GM21423 (cell line): ENCODE results near the gene NYNRIN.

Source experiments
- ATAC-seq: cut with Tn5 transposase; IDR thresholded peaks from one replicate; pipeline ENCODE4 v1.9.1; 2021; ENCODE audit warnings: mild to moderate bottlenecking, moderate library complexity; ENCODE audit not compliant: unreplicated experiment

Gene NYNRIN

GRCh38 chr14:24430143-24430681 lies 31.4 kb downstream of the NYNRIN start:
- peak; percentile 52 for ATAC-seq

DNA sequence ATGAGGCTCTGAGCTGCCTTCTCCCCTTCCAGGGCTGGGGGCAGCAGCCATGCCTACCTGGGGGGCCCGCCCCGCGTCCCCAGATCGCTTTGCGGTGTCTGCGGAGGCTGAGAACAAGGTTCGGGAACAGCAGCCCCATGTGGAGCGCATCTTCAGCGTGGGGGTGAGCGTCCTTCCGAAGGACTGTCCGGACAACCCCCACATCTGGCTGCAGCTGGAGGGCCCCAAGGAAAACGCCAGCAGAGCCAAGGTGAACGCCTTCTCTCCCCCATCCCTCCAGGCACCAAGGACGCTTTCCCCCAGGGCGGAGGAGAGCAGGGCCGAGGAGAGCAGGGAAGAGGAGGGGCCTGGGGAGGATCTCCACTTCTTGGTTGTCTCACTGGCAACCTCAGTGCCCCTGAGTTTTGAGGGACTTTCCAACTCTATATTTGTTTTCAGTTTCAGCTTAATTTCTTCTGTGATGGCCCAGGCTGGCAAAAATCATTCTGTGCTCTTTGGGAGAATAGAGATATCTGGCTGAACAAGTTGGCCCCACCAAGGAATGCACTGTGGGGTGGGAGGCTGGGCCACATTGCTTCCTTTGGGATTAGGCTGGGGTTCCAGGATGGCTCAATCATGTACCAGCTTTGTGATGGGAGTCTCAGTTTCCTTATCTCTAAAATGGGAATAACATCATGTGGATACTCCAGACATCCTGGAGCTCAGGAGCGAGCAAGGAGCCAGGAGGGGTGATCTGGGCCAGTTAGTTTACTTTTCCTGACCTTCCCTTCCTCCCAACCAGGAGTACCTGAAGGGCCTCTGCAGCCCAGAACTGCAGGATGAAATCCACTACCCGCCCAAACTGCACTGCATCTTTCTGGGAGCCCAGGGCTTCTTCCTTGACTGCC lies 32.1 kb downstream of the NYNRIN start:
- peak; percentile 38 for ATAC-seq

GRCh38 chr14:24431569-24432258 lies 32.9 kb downstream of the NYNRIN start:
- ATAC-seq, result peak; percentile 43

DNA sequence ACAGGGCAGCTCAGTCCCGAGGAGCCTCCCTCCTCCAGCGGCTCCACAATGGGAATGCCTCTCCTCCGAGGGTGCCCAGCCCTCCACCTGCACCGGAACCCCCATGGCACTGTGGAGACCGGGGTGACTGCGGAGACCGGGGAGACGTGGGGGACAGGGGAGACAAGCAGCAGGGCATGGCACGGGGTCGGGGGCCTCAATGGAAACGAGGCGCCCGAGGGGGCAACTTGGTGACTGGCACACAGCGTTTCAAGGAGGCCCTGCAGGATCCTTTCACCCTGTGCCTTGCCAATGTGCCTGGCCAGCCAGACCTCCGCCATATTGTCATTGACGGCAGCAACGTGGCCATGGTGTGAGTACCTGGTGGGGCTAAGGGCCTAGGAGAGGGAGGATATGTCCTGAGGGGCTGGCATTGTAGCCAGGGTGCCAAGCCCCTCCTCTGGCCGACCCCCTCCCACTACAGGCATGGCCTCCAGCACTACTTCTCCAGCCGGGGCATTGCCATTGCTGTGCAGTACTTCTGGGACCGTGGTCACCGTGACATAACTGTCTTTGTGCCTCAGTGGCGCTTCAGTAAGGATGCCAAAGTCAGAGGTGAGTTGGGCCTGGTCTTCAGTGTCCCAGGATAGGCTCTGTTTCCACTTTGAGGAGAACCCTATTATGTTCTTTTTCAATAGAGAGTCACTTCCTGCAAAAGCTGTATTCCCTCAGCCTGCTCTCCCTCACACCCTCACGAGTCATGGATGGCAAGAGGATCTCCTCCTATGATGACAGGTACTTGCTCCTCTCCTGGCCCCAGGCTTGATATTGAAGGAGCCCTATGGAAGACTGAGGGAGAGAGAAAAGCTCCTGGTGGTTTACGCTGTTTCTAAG lies 33.7 kb downstream of the NYNRIN start:
- ATAC-seq, result no peak

DNA sequence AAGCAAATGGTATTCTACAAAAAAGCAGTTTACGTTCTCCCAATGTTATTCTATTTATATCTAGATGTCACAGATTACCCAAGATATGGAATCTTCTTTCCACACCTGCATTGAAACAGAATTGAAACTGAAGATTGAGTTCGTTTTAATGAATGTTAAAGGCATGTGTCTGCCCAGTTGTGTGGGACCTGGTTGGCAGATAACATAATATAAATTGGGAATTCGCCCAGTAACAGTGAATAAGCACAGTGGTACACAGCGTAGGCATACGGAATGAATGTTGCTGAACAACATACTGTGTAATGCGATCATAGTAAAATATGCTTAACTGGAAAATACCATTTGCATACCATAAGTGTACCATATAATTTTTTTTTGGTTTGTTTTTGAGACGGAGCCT lies 35.2 kb downstream of the NYNRIN start:
- ATAC-seq, result no peak

- ATAC-seq, result no peak
These were observed 35.9 kb downstream of the NYNRIN start for GRCh38 chr14:24434676-24435075.

DNA sequence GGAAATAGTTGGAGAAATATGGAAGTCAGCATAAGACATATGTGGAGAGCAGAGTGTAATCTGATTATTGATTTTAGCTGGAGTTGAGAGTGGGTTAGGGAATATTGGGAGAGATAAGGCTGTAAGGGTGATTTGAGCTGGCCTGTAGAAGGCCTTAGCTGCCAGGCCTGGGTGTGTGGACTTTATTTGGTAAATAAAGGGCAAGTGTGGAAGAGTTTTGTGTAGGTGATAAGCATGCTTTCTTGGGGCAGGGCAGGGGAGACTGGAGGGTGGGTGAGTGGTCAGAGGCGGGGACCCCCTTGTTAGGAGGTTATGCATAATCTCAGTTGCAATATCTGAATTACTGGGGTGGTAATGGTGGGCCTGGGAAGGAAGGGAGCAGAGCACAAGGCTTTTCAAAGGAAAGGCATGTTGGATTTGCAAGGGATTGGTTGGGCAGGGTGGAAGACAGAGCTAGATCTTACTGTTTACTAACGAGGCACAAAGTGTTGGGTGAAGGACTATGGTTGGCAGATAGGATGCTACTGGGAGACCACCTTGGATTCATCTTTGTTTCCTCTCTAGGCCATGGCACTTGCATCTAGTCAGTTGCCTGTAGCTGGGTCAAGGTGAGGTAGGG lies 36.5 kb downstream of the NYNRIN start:
- ATAC-seq, result no peak

DNA sequence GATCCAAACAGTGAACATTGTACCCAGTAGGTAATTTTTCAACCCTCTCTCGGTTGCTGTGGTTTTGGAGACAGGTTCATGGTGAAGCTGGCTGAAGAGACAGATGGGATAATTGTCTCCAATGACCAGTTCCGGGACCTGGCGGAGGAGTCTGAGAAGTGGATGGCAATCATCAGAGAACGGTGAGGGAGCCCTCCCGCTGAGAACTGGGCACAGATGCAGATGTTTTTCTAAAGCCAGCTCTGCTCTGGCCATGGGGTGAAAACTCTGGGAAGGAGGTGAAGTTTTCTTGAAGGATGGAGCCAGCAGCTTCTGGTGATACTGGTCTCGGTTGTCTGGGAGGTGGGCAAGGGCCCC lies 37.2 kb downstream of the NYNRIN start:
- ATAC-seq, result no peak

GRCh38 chr14:24436355-24437019 lies 37.7 kb downstream of the NYNRIN start:
- no peak for ATAC-seq

- ATAC-seq, result no peak
These were observed 38.4 kb downstream of the NYNRIN start for GRCh38 chr14:24437020-24437735.

DNA sequence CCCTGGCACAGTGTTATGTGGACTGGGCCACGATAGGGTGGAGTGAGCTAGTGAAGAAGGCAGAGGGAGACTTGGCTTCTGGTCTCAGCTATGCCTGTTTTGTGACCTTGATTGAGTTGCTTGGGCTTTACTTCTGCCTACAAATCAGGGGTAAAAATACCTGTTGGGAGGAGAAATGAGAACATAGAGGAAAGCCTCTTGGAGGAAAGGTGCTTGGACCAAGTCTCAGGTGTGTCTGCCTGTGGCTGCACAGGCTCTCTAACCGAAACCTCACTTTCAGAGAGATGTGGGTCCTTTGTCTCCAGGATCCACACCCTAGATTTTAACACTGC lies 38.9 kb downstream of the NYNRIN start:
- no peak for ATAC-seq

DNA sequence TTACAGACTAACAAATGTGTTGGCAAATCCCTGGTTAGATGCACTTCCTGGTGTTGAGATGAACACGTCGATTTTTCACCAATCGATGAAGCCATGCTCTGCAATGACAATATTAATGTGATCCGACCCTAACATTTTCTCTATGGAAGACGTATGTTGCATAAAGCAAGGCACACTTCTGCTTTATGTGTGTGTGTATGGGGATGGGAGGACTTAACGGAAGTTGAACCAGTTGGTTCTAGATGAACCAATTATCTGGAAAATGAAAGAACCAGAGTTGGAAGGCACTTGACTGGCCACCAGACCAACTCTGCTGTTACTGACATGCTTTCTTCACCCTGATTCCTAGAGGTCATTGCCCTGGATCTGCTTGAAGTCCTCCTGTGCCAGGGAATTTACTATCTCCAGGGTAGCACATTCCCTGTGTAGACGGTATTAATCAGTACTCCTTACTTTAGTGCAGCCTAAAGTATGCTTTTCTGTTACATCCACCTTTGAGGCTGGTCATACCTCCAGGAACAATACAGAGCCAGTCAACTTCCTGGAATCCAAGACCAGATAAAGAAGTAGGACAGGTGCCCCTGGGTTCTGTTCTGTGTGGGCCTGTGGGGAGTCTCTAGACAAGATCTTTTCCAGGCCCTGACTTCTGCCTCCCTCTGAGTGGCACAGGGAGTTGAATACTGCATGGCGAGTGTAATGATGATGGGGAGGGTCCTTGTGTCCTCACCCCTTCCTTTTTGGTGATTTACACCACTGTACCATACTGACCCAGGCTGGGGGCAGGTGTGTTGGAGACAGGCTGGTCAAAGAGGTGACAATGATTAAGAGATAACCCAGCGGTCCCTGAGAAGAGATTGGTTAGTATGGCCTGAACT lies 39.7 kb downstream of the NYNRIN start:
- no peak for ATAC-seq

DNA sequence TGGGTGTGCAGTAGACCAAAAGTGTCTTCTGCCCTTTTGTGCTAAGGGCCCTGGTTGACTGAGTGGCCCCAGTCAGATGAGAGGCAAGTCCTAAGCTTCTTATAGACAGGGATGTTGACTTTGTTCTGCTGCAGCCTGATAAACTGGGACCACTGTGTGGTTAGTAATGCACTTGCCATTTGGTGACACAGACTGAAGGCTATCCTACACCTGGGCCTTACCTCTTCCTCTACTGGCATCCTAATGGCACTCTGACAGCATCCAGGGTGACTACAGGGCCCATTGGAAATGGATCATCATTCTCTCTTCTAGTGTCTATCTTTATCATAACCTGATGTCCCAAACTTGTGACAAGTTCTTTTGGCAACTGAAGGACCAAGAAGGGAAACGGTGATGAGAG lies 40.5 kb downstream of the NYNRIN start:
- no peak for ATAC-seq

GRCh38 chr14:24439830-24440605 lies 41.2 kb downstream of the NYNRIN start:
- ATAC-seq, result no peak

- ATAC-seq, result no peak
These were observed 42.0 kb downstream of the NYNRIN start for GRCh38 chr14:24440606-24441399.

DNA sequence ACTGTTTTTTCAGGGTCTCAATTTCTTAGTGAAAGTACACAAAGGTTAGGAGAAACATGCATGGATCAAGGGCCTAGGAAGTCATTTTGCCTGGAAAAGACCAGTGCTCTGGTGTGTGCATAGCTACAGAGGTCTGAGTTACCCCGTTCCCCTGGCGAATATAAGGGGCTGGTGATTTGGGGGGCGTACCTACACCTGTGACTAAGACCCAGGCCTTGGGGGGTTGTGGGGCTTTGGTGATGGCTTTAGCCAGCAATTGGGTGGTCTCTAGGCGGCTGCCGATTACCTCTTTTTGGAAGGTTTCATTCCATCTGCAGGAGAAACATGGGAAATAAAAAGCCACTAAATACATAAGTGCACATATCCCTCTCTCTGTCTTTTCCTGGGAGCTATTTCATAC lies 42.7 kb downstream of the NYNRIN start:
- no peak for ATAC-seq

- ATAC-seq, result no peak
These were observed 43.1 kb downstream of the NYNRIN start for GRCh38 chr14:24441904-24442239.
